D341Med (cell line): Measurements from ENCODE around the gene CCDC148.
A peak's percentile ranks its signal among the peaks of the same experiment; 100 is the strongest.
"Not testable (repeated sequence)": the region's sequence is repeated elsewhere in the genome, so short reads cannot be mapped to it uniquely, and the experiment has no call there.

Experiments
- DNase-seq: peaks from one replicate; pipeline ENCODE4 v3.0.0; 2012; ENCODE audit warnings: low spot score

CCDC148 gene

DNA sequence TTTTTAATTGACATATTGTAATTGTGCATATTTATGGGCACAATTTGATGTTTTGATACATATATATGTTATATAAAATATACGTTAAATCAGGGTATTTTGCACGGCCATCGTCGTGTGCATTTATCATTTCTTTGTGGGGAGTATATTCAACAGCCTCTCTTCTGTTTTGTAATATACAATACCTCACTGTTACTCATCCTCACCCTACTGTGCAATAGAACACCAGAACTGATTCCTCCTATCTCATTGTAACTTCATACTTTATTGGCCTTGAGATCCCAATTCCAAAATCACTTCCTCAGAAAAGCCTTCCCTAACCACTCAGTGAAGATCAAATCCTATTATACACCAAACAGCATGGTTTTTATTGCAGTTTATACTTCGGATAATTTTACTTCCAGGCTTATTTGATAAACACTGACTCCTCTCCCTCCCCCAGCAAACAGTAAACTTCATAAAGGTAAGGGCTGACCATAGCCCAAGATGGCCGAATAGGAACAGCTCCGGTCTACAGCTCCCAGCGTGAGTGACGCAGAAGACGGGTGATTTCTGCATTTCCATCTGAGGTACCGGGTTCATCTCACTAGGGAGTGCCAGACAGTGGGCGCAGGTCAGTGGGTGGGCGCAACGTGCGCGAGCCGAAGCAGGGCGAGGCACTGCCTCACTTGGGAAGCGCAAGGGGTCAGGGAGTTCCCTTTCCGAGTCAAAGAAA lies 105.6 kb downstream of the CCDC148 start:
- not testable (repeated sequence) for DNase-seq

GRCh38 chr2:158346032-158346431 lies 110.5 kb downstream of the CCDC148 start:
- DNase-seq, result no peak

DNA sequence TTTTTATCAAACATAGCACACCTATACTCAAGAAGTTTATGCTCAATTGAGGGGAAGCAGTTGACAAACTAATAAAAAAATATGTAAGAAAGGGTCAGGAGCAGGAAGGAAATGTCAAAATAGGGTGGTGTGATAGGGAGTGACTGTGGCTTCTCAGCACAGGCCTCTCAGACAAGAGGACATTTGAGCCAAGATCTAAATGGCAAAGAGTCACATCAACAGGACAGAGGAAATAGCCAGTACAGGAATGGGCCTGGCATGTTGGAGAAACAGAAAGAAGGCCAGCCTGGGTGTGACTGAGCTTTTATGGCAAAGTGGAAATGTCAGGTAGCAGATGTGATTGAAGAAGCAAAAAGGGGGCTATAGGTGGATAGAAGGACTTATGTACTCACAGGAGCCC lies 117.0 kb downstream of the CCDC148 start:
- peak; percentile 38 for DNase-seq

DNA sequence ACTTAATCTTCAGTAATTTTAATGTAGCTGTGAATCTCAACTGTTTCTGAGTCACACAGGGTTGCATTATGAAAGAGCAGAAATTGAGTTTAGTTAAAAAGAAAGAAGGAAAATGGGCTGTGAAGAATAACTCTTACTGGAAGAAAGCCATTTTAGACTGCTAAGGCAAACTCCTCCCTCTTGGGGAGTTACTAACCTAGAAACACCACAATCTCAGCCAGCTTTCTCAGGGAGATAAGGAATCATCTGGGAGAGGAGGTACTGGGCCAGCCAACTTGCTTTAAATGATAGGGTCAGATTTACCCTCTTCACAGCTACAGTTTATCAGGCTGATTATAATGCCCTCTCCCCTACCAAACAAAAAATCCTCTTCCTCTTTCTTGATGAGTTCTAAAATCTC lies 119.5 kb downstream of the CCDC148 start:
- no peak for DNase-seq

DNA sequence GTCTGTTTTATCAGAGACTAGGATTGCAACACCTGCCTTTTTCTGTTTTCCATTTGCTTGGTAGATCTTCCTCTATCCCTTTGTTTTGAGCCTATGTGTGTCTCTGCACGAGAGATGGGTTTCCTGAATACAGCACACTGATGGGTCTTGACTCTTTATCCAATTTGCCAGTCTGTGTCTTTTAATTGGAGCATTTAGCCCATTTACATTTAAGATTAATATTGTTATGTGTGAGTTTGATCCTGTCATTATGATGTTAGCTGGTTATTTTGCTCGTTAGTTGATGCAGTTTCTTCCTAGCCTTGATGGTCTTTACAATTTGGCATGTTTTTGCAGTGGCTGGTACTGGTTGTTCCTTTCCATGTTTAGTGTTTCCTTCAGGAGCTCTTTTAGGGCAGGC lies 124.8 kb downstream of the CCDC148 start:
- DNase-seq, result not testable (repeated sequence)

GRCh38 chr2:158325782-158326340 lies 130.7 kb downstream of the CCDC148 start:
- no peak for DNase-seq

GRCh38 chr2:158325031-158325781 lies 131.3 kb downstream of the CCDC148 start:
- DNase-seq, result no peak

GRCh38 chr2:158323381-158323780 lies 133.2 kb downstream of the CCDC148 start:
- DNase-seq, result no peak

DNA sequence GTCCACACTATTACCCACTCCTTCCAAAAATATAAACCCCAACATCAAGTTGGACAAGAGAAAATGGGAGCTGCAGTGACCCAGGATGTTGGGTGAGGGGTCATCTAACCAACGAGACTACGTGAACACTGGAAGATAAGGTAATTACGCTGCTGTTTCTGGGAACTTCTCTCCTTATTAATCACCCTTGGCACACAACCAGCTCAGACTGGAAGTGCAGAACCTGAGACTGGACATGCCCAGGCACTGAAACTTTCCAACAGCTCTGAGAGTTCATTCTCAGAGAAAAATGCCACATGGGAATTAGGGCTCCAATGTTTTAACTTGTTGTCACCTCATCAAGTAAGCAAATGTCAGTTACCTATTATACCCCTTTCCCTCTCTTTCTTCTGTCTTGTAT lies 135.3 kb downstream of the CCDC148 start:
- DNase-seq, result no peak

GRCh38 chr2:158319269-158319668 lies 137.3 kb downstream of the CCDC148 start:
- DNase-seq, result no peak

DNA sequence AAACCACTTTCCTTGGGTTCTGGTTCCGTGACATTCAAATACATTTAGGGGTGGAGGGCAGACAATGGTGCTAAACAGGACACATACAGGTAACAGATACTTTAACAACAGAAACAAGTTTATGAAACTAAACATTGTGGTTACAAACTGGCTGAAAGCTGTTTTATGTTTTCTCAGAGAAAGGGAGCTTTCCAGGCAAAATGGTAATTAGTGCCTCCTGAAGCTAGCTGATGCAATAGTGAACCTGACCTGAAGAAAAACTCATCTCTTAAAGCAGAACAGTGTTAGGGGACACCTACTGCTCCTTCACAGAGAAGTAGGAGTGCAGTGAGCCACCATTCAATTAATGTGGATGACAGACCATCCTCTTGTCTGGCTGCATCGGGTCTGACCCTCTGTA lies 138.9 kb downstream of the CCDC148 start:
- no peak for DNase-seq

DNA sequence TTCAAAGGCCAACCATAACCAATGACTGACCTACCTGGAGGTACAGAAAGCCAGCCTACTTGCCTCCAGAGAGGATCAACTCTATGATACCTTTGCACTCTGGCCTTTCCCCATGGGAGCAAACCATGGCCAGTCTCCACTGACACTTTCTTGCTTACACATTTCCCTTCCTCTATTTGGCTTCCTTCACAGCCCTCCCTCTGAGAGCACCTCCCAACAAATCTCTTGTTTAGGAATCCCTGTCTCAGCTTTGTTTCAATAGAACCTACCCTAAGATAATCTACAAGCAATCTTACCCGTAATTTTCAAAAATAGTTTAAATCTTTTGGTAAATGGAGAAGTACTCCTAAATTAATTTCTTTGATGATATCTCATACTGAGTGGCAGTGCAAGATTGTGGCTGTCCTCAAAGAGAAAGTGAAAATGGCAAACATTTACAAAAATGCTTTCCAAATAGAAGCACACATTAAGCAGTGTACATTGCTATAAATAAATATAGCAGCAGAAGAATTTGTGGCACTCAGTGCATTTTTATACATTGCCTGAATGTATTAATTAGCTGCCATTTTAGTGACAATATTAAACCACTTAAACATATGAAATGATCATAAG lies 140.6 kb downstream of the CCDC148 start:
- no peak for DNase-seq

DNA sequence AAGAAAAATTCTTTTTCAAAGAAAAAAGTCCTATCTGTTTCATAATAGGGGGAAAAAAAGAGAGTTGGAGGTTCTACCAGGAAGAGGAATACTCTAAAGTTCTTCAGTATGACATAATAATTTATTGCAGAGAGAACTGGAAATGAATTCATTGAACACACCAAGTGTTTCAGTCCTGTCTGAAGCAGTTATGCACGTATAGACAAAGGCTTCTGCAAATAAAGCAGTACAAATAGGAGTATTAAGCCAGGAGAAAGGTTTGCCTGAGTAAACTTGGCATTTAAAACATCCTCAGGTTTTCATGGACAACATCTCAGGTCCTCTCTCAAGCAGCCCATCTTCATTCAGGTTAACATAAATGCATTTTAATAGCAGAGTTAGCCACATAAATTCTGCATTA lies 141.6 kb downstream of the CCDC148 start:
- no peak for DNase-seq

GRCh38 chr2:158313734-158314133 lies 142.8 kb downstream of the CCDC148 start:
- no peak for DNase-seq

- no peak for DNase-seq
Observed at GRCh38 chr2:158312981-158313380, 143.6 kb downstream of the CCDC148 start.

DNA sequence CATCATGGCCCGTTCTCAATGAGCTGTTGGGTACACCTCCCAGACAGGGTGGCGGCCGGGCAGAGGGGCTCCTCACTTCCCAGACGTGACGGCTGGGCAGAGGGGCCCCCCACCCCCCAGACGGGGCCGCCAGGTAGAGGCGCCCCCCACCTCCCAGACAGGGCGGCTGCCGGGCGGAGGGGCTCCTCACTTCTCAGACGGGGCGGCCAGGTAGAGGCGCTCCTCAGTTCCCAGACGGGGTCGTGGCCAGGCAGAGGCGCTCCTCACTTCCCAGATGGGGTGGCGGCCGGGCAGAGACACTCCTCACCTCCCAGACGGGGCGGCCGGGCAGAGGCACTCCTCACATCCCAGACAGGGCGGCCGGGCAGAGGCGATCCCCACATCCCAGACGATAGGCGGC lies 146.1 kb downstream of the CCDC148 start:
- DNase-seq, result not testable (repeated sequence)

DNA sequence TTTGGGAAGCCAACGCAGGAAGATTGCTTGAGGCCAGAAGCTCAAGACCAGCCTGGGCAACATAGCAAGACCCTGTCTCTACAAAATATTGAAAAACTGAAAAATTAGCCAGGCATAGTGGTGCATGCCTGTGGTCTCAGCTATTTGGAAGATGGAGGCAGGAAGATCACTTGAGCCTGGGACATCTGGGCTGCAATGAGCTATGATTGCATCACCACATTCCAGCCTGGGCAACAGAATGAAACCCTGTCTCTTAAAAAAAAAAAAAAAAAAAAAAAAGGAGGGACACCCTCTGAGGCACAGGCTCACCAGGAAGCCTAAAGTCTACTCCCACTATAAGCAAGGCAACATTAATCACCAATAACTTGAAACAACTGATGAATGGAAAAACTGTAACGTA lies 151.1 kb downstream of the CCDC148 start:
- no peak for DNase-seq

GRCh38 chr2:158300394-158300793 lies 156.2 kb downstream of the CCDC148 start:
- DNase-seq, result no peak

DNA sequence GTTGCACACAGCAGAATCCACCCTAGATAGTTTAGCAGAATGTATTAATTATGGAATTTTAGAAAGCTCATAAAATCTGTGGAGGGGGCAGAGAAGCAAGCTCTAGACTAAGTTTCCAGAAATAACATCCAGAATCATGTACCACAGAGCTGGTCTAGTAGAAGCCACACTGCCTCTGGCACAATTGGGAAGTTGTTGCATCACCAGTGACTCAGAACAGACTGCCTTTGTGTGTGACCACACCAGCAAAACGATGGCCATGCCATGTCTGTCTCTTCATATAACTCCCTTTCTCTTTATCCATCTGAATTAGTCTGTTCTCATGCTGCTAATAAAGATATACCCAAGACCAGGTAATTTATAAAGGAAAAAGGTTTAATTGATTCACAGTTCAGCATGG lies 158.9 kb downstream of the CCDC148 start:
- DNase-seq, result no peak

DNA sequence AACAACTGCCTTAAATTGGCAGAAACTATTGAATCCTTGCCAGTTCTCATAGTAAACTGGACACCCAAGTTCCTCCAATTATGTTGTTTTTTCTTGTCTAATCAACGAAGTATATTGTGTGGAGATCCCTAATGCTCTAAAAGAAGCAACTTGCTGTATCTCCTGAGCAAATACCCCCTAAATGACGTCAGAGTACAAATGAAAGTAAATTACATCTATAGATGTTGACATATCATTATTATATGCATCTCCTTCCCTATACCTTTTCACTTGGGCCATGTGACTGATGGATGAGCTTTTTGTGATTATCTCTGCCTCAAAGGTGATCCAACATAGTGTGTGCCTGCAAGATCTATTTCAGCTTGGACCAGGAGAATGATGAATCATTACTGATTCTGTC lies 159.4 kb downstream of the CCDC148 start:
- no peak for DNase-seq

- no peak for DNase-seq
Observed at GRCh38 chr2:158293722-158294121, 162.8 kb downstream of the CCDC148 start.

GRCh38 chr2:158291544-158292180 lies 164.9 kb downstream of the CCDC148 start:
- DNase-seq, result no peak
